Fibroblast of upper back skin (primary cell): ENCODE measurements around the gene MIF4GD.

Experiments used
- DNase-seq: peaks from one replicate; pipeline ENCODE4 v3.0.0-alpha.2; 2013

Gene MIF4GD

DNA sequence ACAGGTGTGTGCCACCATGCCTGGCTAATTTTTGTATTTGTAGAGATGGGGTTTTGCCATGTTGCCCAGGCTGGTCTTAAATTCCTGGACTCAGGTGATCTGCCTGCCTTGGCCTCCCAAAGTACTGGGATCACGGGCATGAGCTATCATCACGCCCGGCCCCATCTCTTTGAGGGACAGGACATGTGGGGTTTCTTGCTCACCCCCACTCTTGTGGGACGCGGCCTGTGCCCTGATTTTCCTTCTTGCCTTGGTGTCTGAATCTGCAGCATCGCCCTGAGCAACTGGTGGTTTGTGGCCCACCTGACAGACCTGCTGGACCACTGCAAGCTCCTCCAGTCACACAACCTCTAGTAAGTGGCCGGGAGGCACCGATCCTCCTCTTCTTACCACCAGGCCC is 40.0 kb downstream of the MIF4GD start:
- DNase-seq, result no peak

DNA sequence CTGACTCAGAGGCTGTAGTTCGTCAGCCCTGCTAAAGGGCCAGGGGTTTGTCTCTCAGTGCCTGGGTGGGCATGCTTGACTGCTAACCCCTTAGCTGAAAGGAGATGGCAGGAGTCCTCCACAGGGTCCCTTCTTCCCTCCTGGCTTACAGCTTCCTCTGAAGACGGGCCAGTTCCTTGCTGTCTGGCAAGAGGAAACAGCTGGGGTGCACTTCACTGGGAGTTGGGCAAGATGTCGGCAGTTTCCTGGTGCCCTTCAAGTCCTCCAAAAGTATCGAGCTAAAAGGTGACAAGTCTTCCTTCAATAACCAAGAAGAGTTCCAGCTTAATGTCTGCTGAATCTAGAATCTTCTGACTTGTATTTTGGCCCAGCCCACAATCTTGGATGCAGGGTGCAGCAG is 42.2 kb downstream of the MIF4GD start:
- no peak for DNase-seq

DNA sequence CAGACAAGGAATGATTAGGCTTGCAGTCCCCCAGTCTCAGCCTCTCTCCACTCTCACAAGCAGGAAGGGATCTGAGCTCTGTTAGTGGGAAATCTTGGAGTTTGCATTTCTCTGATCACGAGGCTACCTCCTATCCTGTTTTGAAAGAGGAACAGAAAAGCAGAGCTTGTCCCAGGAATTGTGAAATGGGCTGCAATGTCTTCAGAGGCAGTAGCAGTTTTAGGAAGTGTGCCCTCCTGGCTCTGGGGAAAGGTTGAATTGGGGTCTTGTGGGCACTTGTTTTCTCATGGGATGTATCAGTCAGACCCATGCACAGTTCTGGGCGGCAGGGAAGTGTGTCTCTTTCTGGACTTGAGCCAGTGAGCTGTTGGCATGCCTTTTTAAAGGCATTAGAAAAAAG is 42.7 kb downstream of the MIF4GD start:
- DNase-seq, result no peak

DNA sequence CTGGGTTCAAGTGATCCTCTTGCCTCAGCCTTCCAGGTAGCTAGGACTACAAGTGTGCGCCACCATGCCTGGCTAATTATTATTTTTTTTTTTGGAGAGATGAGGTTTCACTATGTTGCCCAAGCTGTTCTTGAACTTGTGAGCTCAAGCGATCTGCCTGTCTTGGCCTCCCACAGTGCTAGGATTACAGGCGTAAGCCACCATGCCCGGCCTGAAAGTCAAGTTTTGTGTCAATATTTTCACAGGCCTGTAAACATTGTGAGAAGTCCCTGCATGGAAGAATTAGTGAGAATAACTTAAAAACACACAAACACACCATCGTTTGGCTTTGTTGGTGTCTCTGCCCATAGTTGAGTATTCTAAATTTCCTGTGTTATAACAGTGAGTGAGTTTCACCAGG is 43.3 kb downstream of the MIF4GD start:
- DNase-seq, result no peak

DNA sequence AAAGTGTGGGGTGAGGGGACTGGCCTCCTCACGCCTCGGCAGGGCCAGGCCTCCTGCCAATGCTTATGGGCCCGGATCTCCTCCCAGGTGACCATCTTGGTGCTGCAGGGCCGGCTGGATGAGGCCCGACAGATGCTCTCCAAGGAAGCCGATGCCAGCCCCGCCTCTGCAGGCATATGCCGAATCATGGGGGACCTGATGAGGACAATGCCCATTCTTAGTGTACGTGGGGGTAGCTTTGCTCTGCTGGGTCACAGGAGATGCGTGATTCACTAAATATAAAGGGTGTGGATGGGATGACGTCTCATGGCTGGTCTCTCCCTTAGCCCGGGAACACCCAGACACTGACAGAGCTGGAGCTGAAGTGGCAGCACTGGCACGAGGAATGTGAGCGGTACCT is 46.0 kb downstream of the MIF4GD start:
- no peak for DNase-seq

DNA sequence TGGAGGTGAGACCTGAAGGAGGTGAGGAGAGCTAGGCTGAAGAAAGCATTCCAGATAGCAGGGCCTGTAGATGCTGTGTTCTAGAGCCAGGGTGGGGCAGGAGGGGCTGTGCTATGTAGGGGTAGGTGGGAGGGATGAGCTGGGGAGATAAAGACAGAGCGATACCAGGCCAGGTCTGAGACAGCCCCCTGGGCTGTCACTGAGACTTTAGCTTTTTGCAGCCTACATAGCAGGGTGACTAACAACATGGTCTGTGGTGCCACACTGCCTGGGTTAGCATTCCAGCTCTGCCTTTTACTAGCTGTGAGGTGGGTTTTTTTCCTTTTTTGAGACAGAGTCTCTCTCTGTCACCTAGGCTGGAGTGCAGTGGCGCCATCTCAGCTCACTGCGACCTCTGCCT is 51.2 kb downstream of the MIF4GD start:
- DNase-seq, result no peak

DNA sequence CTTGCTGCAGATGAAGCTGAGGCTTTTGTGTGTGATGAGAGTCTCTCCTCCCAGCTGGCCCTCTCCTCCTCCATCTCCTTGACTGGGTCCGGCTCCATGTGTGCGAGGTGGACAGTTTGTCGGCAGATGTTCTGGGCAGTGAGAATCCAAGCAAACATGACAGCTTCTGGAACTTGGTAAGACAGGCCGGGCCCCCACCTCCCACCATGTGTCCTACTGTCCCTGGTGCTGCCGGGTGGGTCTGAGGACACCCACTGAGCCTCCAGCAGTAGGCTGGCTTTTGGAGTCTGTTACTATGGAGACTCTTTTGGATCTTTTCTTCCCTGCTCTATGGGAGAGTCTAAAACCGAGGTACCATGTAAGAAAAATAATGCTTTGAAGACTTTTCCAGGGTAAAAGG is 52.9 kb downstream of the MIF4GD start:
- DNase-seq, result no peak
